KMS-11 (cell line): ENCODE data around the gene MRPL54.

Experiments
- H2AFZ ChIP-seq: fragments of 200-600 bp; sonication (generic); 2 replicates; pipeline ENCODE4 v1.6.1; 2016; ENCODE audit warnings: antibody characterized with exemption, mixed run types, low read depth
- H3K27ac ChIP-seq: fragments of 200-600 bp; sonication (generic); 2 replicates; pipeline ENCODE4 v1.6.1; 2016; ENCODE audit warnings: mild to moderate bottlenecking, mixed run types
- H3K27me3 ChIP-seq: fragments of 200-600 bp; sonication (generic); 2 replicates; pipeline ENCODE4 v1.6.1; 2017; ENCODE audit warnings: mild to moderate bottlenecking, low read depth, mixed run types, moderate library complexity; ENCODE audit not compliant: insufficient read depth
- H3K36me3 ChIP-seq: fragments of 200-600 bp; sonication (generic); 2 replicates; pipeline ENCODE4 v1.6.1; 2017; ENCODE audit warnings: mild to moderate bottlenecking, mixed run types; ENCODE audit not compliant: insufficient read depth
- H3K4me1 ChIP-seq: fragments of 200-600 bp; sonication (generic); 2 replicates; pipeline ENCODE4 v1.6.1; 2016; ENCODE audit warnings: mild to moderate bottlenecking, low read depth, mixed run types; ENCODE audit not compliant: poor library complexity, severe bottlenecking
- H3K4me2 ChIP-seq: fragments of 200-600 bp; sonication (generic); 2 replicates; pipeline ENCODE4 v1.7.0; 2016; ENCODE audit warnings: mild to moderate bottlenecking, mixed run types
- H3K4me3 ChIP-seq: fragments of 200-600 bp; sonication (generic); IDR thresholded peaks from 2 replicates; pipeline ENCODE4 v1.6.1; 2017; ENCODE audit warnings: low read depth, low read length, mixed read lengths; ENCODE audit not compliant: insufficient read depth
- H3K79me2 ChIP-seq: fragments of 200-600 bp; sonication (generic); 2 replicates; pipeline ENCODE4 v1.6.1; 2016; ENCODE audit warnings: low read depth, mixed run types; ENCODE audit not compliant: insufficient read depth
- H3K9ac ChIP-seq: fragments of 200-600 bp; sonication (generic); 2 replicates; pipeline ENCODE4 v1.6.1; 2016; ENCODE audit warnings: mild to moderate bottlenecking, mixed run types
- H4K20me1 ChIP-seq: fragments of 200-600 bp; sonication (generic); 2 replicates; pipeline ENCODE4 v1.6.1; 2016; ENCODE audit warnings: mild to moderate bottlenecking, mixed run types; ENCODE audit not compliant: insufficient read depth
- TF ChIP-seq, protein P1 (sequence below): fragments of 200-600 bp; sonication (generic); conservative IDR thresholded peaks from 2 replicates; pipeline ENCODE4 v1.6.1; 2017; ENCODE audit warnings: low read depth, mild to moderate bottlenecking, antibody characterized with exemption, low read length, moderate library complexity, mixed read lengths

MRPL54 gene

DNA sequence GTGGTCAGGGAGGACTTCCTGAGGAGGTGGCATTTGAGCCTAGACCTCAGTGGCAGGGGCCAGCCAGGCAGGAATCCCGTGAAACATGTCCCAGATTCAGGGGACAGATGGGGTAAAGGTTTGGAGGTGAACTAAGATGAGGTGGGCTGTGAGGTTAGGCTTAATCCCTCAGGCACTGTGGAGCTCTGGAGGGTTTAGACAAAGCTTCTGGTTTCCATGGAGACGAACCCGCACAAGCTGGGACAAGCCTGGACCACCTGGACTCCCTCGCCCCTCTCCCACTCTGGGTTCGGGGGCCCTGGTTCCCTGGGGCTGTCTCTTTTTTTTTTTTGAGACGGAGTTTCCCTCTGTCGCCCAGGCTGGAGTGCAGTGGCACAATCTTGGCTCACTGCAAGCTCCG lies 38.6 kb upstream of the MRPL54 start:
- H3K27ac ChIP-seq = no peak overlapping the region
- no peak overlapping the region for H3K9ac ChIP-seq
- H3K27me3 ChIP-seq = peaks cover 12% of the 10 kb centered on the region
- no peaks in the 10 kb centered on the region for H3K36me3 ChIP-seq
- H3K4me2 ChIP-seq = no peak overlapping the region
- no peak overlapping the region for H3K4me3 ChIP-seq
- no peaks in the 10 kb centered on the region for H3K79me2 ChIP-seq
- peaks cover 25% of the 10 kb centered on the region for H3K4me1 ChIP-seq
- no peaks in the 10 kb centered on the region for H4K20me1 ChIP-seq
- TF ChIP-seq, protein P1, sequence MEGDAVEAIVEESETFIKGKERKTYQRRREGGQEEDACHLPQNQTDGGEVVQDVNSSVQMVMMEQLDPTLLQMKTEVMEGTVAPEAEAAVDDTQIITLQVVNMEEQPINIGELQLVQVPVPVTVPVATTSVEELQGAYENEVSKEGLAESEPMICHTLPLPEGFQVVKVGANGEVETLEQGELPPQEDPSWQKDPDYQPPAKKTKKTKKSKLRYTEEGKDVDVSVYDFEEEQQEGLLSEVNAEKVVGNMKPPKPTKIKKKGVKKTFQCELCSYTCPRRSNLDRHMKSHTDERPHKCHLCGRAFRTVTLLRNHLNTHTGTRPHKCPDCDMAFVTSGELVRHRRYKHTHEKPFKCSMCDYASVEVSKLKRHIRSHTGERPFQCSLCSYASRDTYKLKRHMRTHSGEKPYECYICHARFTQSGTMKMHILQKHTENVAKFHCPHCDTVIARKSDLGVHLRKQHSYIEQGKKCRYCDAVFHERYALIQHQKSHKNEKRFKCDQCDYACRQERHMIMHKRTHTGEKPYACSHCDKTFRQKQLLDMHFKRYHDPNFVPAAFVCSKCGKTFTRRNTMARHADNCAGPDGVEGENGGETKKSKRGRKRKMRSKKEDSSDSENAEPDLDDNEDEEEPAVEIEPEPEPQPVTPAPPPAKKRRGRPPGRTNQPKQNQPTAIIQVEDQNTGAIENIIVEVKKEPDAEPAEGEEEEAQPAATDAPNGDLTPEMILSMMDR = no peak
- no peak overlapping the region for H2AFZ ChIP-seq

DNA sequence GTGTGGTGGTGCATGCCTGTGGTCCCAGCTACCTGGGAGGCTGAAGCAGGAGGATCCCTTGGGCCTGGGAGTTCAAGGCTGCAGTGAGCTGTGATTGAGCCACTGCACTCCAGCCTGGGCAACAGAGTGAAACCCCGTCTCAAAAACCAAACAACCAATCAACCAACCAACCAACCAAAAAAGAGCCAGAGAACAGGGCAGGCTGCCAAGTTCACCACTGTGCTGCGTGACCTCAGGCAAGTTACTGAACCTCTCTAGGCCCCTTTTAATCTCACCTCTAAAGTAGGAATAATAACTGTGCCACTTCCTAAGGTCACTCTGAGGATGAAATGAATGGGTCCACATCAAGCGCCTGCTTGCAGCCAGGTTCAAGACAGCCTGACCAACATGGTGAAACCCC lies 37.4 kb upstream of the MRPL54 start:
- H3K27me3 ChIP-seq = peaks cover 8% of the 10 kb centered on the region; the same call in 1 of the 2 replicates
- H3K4me3 ChIP-seq = no peak overlapping the region
- H3K36me3 ChIP-seq = no peaks in the 10 kb centered on the region
- TF ChIP-seq, protein P1 = no peak
- no peak overlapping the region for H3K27ac ChIP-seq
- H4K20me1 ChIP-seq = no peaks in the 10 kb centered on the region
- H2AFZ ChIP-seq = no peak overlapping the region
- no peaks in the 10 kb centered on the region for H3K79me2 ChIP-seq
- H3K4me2 ChIP-seq = peak overlapping the region; percentile 26
- peaks cover 25% of the 10 kb centered on the region for H3K4me1 ChIP-seq
- H3K9ac ChIP-seq = no peak overlapping the region

DNA sequence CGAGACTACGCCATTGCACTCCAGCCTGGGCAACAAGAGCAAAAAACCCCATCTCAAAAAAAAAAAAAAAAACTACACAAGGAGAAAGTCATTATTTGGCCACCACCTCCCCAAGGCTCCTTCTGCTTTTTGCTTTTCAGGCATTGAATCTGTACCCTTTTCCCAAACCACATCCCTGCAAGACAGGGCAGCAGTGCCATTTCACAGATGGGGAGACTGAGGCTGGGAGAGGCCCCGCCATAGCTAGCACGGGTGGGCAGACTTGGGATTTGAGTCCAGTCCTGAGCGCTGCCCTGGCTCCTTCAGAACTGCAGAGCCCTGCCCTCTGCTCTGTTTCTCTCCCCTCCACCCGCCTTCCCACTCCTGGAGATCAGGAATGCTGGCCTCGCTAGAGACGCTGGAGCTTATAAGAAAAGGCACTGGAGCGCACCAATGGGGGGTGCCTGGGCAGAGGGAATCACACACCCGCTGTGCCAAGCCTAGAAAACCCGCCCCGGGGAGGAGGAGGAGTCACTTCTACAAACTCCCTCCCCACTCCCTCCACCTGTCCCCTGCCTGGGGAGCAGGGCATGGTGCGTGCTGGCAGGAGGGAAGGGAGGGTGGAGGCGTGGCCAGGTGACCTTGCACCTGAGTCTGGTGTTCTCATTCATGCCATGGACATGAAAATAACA lies 36.7 kb upstream of the MRPL54 start:
- no peak overlapping the region for H2AFZ ChIP-seq
- no peak overlapping the region for H3K4me3 ChIP-seq
- no peaks in the 10 kb centered on the region for H4K20me1 ChIP-seq
- H3K27ac ChIP-seq = no peak overlapping the region
- no peak overlapping the region for H3K9ac ChIP-seq
- no peaks in the 10 kb centered on the region for H3K79me2 ChIP-seq
- TF ChIP-seq, protein P1 = no peak
- H3K4me2 ChIP-seq = no peak overlapping the region; the same call in 1 of the 2 replicates
- H3K4me1 ChIP-seq = peaks cover 22% of the 10 kb centered on the region
- no peaks in the 10 kb centered on the region for H3K36me3 ChIP-seq
- H3K27me3 ChIP-seq = peaks cover 4% of the 10 kb centered on the region; the same call in 1 of the 2 replicates

DNA sequence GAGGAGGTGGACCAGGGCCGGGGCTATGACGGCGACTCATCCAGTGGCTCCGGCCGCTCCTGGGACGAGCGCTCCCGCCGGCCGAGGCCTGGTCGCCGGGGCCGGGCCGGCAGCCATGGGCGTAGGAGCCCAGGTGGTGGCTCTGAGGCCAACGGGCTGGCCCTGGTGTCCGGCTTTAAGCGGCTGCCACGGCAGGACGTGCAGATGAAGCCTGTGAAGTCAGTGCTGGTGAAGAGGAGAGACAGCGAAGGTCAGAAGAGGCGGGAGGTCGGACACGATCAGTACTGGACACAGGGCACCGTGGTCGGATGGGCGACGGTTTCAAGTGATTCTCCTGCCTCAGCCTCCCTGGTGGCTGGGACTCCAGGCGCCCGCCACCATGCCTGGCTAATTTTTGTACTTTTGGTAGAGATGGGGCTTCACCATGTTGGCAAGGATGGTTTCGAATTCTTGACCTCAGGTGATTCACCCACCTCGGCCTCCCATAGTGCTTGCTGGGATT lies 32.0 kb upstream of the MRPL54 start:
- Histone ChIP-seq H3K4me1 (peaks cover 7% of the 10 kb centered on the region), H3K27me3 (peaks cover 31% of the 10 kb centered on the region), H3K27ac (no peak overlapping the region), H3K79me2 (no peaks in the 10 kb centered on the region), H3K4me2 (no peak overlapping the region), H3K36me3 (no peaks in the 10 kb centered on the region), H3K4me3 (no peak overlapping the region), H3K9ac (no peak overlapping the region), H2AFZ (no peak overlapping the region), H4K20me1 (no peaks in the 10 kb centered on the region)
- TF ChIP-seq, protein P1 = no peak
